ENCODE data around the gene HHEX.

GRCh38 chr10:92656266-92656961, 33.3 kb upstream of the HHEX start:
- TF ChIP-seq REST (IDR thresholded peaks at IDR 0.05; ENCODE audit: insufficient read depth in 1 of 2, low read depth in 2 of 2, low read length in 2 of 2) = no peak
- no peak; the same call in 1 of the 2 replicates for TF ChIP-seq POLR2AphosphoS5 (IDR thresholded peaks at IDR 0.05; ENCODE audit: low read depth, low read length)
- TF ChIP-seq SIN3A (IDR thresholded peaks at IDR 0.05; ENCODE audit: borderline replicate concordance, insufficient read depth, low read length) = no peak
